HG03378 (cell line): ENCODE data around the gene GRAP.

Experiments used
- ATAC-seq: cut with Tn5 transposase; IDR thresholded peaks from one replicate; pipeline ENCODE4 v1.9.1; 2021; ENCODE audit warnings: mild to moderate bottlenecking, moderate library complexity; ENCODE audit not compliant: unreplicated experiment

The GRAP gene

DNA sequence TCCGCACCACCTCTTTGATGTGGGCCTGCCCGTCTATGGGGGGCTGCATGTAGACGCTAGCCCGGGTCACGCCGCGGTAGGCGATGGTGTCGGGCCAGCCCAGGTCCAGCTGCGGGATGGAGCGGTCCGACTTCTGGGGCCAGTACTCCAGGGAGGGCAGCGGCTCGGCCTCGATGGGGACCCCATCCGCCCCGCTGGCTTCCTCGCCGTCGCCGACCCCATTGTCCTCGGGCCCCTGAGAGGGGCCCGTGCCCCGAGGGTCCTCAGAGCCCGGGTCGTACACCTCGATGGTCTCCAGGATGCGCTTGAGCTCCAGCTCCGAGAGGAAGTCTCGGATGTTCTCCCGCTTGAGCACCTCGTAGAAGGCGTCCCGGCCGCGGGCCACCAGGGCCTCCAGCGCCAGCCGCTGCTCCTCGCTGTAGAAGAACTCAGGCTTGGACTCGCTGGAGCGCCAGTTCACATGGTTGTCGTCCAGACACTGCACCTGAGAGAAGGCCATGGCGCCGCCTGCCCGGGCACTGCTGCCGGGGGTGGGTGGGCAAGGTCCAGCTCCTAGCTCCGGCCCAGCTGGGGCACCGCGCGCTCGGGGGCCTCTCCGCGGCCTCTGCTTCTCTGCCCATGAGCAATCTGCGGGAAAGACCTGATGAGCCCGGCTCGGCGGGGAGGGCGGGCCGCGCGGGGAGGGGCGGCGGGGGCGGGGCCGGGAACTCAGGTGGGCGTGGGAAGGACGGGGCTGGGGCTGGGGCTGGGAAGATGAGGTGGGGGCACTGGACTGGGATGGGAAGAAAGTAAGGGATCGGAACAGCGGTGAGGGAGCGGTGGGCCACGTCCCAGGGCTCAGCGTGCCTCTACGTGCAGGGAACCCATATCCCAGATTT lies 43.0 kb downstream of the GRAP start:
- ATAC-seq: no peak

DNA sequence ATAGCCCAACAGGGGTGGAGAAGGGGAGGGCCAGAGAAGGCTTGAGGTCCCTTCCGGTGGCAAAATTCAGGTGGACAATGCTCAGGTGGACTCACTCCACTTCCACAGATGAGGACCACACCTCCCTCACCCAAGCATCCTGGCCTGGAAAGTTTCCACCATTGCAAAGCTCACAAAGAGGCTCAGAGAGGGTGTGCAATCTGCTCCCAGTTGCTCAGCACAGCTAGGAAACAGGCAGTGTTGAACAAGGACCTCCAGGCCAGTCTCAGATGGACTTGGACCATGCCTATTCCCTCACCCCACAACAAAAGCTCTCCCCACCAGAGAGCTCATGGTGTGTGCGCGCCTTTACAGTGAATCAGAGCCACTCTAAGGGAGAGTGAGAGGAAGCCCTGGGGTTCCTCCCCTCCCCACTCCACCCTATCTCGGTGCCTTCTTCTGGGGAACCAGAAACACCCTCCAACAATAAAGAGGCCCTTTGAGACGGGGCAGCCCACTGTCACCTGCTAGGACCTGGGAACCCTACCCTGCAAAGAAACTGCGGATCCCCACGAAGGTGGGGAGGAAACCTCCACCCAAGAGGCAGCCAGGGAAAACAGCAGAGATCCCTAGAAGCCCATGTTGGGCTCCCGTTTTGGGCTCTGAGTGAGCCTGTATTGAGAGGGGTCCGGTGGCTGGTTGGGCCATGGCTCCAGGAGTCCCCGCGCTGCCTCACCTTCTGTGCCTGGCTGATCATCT lies 43.8 kb downstream of the GRAP start:
- no peak for ATAC-seq

DNA sequence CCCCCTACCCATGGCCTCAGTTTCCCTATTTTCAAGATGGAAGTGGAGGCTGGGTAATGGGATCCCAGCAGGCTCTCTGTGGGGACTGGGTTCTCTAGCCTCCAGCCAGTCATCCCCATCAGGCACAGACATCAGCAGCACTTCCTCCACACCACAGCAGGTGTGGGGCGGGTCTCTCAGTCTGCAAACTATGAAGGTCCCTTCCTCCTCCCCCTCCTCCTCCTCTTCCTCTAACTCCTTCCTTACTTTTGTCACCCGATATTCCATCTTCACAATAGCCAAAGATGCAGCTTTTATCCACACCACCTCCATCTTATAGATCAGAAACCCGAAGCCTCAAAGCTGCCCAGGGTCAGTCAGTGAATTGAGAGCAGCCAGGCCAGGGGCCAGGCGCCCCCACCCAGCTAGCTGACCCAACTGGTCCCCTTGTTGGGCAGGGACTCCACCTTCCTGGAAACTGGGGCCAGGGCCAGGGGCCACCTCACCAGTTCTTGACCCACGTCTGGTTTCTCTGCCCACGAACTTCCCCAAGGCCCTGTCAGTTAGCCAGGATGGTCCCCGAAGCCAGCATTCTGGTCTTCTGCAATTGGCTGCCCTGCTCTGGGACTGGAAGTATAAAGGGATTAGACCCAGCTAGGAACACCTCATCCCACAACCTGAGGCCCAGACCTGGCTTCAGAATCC lies 44.7 kb downstream of the GRAP start:
- ATAC-seq: no peak

DNA sequence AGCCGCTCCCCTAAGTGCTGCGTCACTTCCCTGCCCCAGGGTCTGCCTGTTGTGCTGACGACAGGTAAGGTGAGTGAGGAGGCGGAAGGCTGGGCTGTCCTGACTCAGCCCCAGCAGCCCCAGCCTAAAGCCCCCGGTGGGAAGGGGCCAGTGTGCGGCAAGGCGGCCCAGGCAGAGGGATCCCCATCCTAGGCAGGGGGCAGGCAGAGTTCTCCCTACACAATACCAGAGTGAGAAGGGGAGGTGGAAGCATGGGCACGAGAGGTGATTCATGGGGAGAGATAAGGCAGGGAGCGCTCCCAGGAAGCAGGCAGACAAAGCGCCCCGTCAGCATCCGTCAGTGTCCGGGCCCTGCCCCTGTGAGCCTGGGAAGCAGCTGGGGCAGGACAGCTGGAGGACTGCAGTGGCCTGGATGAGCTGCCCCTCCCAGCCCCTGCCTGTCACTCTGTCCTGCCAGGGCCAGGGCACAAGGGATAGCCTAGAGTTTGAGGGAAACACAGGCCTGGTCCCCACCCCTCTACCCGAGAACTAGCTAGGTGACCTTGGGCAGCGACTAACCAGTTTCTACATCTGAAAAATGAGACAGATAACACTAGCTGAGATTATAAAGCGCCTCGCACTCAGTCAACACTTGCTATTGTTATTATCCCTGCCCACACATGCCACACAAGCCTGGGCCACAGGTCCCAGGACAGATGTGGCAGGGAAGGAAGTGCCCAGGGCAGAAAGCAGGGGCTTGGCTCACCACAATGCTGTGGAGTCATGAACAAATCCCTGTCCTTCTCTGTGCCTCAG lies 46.0 kb downstream of the GRAP start:
- ATAC-seq: no peak

DNA sequence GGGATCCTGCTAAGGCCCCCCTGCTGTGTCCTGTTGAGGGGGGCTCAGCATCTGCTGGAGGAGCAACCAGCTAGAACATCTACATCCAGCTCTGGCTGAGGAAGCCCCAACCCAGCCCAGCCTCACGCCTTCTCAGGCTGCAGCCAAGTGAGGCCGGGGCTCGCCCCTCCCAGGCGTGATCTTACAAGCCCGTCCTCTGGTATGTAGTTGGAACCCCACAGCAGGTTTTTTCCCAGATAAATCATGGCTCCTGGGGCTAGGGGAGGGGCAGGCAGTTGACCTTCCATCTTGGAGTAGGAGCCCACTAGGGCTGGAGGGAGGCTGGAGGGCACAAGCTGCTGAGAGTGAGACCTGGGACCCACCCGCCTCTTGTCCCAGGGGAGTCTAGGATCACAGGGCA lies 46.8 kb downstream of the GRAP start:
- no peak for ATAC-seq

DNA sequence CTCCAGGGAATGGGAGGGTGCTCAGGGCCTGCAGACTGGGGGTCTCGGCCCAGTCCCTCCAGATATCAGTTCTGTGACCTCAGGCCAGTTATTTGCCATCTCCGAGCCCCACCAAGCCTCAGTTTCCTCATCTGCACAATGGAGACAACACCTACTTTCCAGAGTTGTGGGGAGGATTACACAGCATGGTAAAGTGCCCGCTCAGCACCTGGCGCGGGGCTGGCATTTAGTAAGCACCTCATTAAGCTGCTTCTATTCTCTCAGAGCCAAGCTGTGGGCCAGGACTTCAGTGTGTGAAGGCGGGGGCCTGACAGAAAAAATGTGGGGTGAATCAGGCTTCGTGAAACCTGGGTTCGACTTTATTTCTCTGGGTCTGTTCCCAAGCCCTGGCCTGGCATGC lies 47.4 kb downstream of the GRAP start:
- no peak for ATAC-seq

DNA sequence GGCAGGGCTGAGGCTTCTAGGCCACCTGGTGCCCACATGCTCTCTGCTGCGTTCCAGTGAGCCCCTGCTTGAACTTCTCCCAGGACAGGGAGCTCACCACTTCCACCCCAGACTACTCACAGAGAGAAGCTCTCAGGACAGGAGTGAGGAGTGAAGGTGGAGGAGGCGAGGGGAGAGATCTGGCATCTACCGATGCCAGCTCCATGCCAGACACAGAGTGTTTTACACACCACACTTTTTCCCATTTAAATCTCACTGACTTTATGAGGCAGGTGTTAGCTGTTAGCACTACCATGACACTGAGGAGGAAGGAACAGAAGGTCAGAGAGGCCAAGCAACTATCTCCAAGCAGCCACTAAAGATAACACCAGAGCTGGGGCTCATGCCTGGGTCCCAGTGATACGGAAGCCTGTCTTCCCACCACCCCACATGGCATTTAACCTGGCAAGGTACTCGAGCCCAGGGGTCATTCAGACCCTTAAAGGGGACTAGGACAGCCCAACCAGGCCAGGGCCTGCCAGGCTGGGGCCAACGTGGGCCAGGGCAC lies 49.0 kb downstream of the GRAP start:
- ATAC-seq: no peak

DNA sequence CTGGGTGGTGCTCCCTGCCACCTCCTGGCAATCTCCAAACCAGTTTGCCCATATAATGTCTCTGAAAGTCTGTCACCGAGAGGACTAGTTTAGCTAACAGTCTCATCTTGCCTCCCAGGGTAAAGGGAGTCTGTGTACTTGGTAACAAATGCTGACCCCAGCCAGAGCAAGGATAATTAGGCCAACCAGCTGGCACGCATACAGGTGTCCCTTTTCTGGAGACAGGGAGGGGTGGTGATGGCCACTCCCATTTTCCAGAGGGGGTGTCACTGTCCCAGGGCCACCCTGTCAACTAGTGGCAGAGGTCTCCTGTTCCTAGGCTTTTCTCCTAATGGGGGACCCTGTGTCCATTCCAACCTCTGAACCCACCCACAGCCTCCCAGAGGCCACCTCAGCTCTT lies 50.3 kb downstream of the GRAP start:
- ATAC-seq: no peak

DNA sequence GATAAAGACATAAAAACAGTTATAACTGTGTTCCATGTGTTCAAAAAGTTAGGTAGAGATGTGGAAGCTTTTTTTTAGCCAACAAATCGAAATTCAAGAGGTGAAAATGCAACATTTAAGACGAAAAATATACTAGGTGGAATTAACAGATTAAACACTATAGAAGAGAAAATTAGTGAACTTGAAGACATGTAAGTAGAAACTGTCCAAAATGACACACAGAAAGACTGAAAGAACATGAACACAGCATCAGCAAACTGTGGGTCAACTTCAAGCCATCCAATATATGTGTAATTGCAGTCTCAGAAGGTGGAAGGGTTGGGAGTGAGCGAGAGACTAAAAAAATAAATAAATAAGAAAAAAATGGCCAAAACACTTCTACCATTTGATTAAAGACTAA lies 51.5 kb downstream of the GRAP start:
- ATAC-seq: no peak

DNA sequence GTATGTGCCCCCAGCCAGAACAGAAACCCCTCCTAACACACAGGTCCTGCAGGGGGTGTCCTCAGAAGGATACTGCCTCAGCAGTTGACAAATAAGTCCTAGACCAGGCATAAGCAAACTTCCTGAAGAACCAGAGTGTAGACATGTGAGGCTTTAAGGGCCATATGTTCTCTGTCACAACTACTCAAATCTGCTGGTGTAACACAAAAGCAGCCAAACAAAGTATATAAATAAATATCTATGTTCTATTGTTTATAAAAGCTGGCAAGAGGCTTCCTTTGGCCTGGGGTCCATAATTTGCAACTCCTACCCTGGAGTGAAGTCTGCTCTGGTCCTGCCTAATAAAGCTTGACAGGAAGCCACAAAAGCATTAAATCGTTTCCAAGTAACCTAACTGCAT lies 52.1 kb downstream of the GRAP start:
- no peak for ATAC-seq

DNA sequence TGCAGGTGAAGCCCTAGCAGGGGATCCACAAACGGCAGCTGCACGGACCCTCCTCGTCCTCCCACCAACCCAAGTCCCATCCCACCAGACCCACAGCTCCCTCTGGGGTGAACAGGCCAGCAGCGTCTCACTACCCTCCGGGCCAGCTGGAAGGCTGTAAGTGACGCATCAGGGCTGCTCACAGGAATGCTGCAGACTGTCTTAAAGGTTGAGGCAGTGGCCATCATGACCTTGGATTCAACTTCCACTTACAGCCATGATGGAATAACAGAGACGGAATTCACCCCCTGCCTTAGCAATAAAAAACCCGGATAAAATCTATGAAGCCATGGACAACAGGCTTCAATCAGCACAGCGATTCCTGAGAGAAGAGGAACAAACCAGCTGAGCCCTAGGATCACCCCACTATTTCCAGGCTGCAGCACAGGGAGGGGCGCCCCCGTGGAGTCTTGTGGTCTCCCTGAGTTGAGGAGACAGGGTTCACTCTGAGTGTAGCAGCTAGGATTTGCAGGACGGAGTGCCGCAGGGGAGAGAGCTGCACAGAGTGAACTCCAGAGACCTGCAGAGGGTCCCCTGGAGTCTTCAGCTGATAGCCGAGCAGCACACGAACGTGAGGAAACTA lies 52.7 kb downstream of the GRAP start:
- ATAC-seq: no peak

DNA sequence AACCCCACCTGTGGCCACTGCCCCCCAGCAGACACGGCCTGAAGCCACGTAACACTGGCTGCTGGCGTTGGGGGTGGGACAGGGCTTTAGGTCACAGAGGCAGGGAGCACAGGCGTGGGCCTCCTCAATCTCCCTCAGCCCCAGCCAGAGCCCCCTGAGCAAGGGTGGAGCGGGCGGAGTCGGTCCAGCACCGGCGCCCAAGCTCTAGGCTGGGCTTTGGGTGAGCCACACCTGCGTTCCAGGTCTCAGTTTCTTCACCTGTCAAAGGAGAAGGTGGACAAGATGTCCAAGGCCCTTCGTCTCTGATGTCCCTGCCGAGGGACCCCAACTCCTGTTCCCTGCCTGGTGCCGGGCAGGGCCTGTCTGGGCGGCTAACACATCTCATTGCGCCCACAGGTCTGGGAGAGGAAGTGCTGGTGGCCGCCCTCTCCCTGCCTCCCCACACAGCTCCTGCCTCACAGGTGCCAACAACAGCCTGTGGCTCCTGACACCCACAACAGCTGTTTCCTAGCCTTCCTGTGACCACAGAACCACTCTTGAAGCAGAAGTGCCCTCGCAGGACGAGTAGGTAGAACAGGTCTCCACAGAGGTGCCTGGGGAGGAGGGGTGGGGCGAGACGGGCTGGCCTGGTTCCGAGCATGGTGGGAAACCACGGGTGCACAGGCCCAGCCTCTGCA lies 54.2 kb downstream of the GRAP start:
- ATAC-seq: no peak

DNA sequence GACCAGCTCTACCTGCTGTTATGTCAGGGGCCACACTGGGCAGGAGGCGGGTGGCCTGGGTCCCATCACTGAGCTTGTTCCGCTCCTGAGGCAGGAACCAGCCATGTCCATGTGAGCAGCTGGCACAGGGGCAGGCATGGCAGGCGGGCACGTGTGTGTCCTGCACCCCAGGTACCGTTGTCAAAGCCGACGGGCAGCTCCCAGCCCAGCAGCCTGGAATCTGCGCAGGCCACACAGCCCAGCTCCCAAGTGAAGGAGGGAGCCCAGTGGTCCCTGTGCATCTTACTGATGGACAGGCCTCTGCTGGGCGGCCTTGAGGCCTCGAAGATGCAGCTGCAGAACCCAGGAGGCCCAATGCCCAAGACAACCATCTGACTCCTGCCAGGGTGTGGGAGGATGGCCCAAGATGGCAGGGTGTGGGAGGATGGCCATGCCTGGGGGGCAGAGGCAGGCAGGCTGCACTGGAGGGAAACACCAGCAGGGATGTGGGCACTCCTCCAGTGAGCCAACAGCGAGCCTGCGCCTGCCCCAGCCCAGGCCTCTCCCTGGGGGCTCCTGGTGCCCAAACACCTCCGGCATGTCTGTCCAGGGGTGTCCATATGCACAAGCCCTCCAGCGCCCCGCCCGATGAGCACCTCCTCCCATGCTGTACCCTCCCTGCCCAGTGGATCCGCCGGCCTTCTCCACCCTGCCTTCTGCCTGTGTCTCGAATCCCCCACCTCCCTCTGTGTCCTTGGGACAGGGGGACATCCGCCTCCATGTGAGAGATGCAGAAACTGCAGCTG lies 55.0 kb downstream of the GRAP start:
- ATAC-seq: no peak

DNA sequence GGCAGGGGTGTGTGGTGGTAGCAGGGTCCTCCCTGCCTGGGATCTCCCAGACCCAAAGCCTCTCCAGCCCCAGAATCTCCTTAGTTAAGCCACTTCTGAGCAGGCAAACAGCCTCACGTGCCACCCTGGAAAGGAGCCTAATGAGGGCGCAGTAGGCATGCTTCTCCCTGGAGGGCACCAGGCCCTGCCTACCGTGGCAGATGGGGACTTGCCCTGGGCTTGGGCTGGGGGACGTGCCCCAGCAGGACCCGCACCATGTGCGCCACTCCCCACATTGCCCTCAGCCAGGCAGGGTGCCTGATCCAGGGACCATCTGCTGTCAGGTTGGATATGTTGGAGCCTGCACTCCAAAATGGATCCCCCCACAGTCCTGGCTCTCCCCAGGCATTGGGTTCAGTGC lies 56.4 kb downstream of the GRAP start:
- ATAC-seq: no peak

DNA sequence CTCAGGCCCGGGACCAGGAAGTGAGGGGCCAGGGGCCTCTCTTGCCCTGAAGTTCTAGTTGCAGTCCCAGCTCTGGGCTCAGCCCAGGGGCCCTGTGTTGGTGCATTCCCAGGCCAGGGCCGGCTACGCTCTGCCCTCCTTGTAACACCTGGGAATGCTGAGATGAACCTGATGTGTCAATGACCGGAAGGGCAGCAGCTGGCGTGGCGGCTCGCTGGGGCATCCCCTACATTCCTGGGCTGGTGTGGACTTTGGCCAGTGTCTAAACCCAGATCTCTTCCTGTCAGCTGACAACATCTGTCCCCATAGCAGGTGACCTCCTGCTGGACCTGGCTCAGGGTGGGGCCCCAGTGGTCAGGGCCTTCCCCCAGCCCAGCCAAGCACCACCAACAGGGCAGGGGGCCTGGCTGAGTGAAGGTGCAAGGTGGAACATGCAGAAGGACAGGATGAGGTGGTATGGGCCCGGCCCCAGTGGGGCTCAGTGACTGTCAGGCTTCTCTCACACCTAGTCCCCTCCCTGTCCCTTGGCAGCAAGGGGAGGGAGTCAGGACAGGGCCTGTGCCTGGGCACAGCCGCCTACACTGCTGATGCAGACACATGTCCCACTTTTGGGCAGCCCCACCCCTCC lies 58.1 kb downstream of the GRAP start:
- ATAC-seq: no peak

DNA sequence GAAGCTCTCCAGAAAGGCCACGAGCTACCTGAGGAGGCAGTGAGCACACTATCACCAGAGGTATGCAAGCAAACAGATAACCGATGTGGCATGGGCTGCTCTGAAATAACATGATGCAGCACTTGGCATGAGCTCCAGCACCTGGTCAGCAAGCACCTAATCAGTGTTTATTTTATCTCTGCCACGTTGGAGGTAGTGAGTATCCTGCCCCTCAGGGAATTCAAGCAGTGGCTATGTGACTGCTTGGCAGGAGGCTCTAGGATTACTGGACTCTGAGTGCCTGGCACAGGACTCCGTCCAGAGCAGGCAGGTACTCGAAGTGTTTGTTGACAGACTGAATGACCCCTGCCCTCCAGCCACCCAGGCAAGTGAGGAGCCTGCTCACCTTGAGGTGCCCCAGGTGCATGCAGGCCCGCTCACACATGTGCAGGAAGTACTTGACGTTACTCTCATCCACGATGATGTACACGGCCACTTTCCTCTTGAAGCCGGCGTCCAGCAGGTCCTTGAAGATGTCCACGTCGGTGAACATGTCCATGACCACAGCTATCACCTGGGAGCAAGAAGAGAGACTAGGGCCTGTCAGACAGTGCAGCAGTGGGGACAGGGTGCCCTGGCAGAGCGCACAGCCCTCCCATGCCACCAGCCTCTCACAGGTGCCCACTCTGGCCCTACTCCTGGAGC lies 58.8 kb downstream of the GRAP start:
- ATAC-seq: no peak

DNA sequence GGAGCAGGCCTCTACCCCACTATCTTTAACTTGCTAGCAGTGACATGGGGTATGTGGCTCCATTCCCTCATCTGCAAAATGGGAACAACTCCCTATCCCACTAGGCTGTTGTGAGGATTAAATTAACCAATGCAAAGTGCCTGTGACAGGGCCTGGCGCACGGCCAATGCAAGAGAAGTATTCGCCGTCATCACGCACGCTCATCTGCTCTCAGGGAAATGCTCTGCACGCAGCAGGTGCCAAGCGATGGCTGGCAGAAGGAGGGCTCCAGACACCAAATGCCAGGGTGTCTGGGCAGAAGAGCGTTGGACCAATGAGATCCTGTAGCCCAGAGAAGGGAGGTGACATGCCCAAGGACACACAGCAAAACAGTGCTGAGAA lies 59.5 kb downstream of the GRAP start:
- ATAC-seq: no peak
